KMS-11 (cell line): Measurements from ENCODE around the gene TMEM52.
"Not testable (repeated sequence)": the region's sequence is repeated elsewhere in the genome, so short reads cannot be mapped to it uniquely, and the experiment has no call there.

ENCODE experiments used
- H2AFZ ChIP-seq: fragments of 200-600 bp; sonication (generic); 2 replicates; pipeline ENCODE4 v1.6.1; 2016; ENCODE audit warnings: antibody characterized with exemption, mixed run types, low read depth
- H3K27ac ChIP-seq: fragments of 200-600 bp; sonication (generic); 2 replicates; pipeline ENCODE4 v1.6.1; 2016; ENCODE audit warnings: mild to moderate bottlenecking, mixed run types
- H3K27me3 ChIP-seq: fragments of 200-600 bp; sonication (generic); 2 replicates; pipeline ENCODE4 v1.6.1; 2017; ENCODE audit warnings: mild to moderate bottlenecking, low read depth, mixed run types, moderate library complexity; ENCODE audit not compliant: insufficient read depth
- H3K36me3 ChIP-seq: fragments of 200-600 bp; sonication (generic); 2 replicates; pipeline ENCODE4 v1.6.1; 2017; ENCODE audit warnings: mild to moderate bottlenecking, mixed run types; ENCODE audit not compliant: insufficient read depth
- H3K4me1 ChIP-seq: fragments of 200-600 bp; sonication (generic); 2 replicates; pipeline ENCODE4 v1.6.1; 2016; ENCODE audit warnings: mild to moderate bottlenecking, low read depth, mixed run types; ENCODE audit not compliant: poor library complexity, severe bottlenecking
- H3K4me2 ChIP-seq: fragments of 200-600 bp; sonication (generic); 2 replicates; pipeline ENCODE4 v1.7.0; 2016; ENCODE audit warnings: mild to moderate bottlenecking, mixed run types
- H3K4me3 ChIP-seq: fragments of 200-600 bp; sonication (generic); IDR thresholded peaks from 2 replicates; pipeline ENCODE4 v1.6.1; 2017; ENCODE audit warnings: low read depth, low read length, mixed read lengths; ENCODE audit not compliant: insufficient read depth
- H3K79me2 ChIP-seq: fragments of 200-600 bp; sonication (generic); 2 replicates; pipeline ENCODE4 v1.6.1; 2016; ENCODE audit warnings: low read depth, mixed run types; ENCODE audit not compliant: insufficient read depth
- H3K9ac ChIP-seq: fragments of 200-600 bp; sonication (generic); 2 replicates; pipeline ENCODE4 v1.6.1; 2016; ENCODE audit warnings: mild to moderate bottlenecking, mixed run types
- H4K20me1 ChIP-seq: fragments of 200-600 bp; sonication (generic); 2 replicates; pipeline ENCODE4 v1.6.1; 2016; ENCODE audit warnings: mild to moderate bottlenecking, mixed run types; ENCODE audit not compliant: insufficient read depth
- CTCF ChIP-seq: fragments of 200-600 bp; sonication (generic); conservative IDR thresholded peaks from 2 replicates; pipeline ENCODE4 v1.6.1; 2017; ENCODE audit warnings: low read depth, mild to moderate bottlenecking, antibody characterized with exemption, low read length, moderate library complexity, mixed read lengths

TMEM52 gene

GRCh38 chr1:1890506-1891348 lies 28.4 kb downstream of the TMEM52 start, which contains the start of gene GNB1:
Gene GNB1 (minus strand): TSS chr1:1891087. CDS start chr1:1825453, 65,634 bp downstream.
- peaks cover 38% of the 10 kb centered on the region for H4K20me1 ChIP-seq
- peak within 1 kb of the TSS; percentile 88 for H3K4me2 ChIP-seq
- H3K4me3 ChIP-seq: peak within 1 kb of the TSS; percentile 71
- TF ChIP-seq CTCF: no peak
- no peaks in the 10 kb centered on the region for H3K27me3 ChIP-seq
- H3K79me2 ChIP-seq: peaks cover 54% of the 10 kb centered on the region
- peak within 1 kb of the TSS; percentile 92 for H3K9ac ChIP-seq
- peaks cover 74% of the 10 kb centered on the region for H3K4me1 ChIP-seq
- peak within 1 kb of the TSS; percentile 47; the same call in 1 of the 2 replicates for H2AFZ ChIP-seq
- H3K27ac ChIP-seq: peak within 1 kb of the TSS; percentile 91
- H3K36me3 ChIP-seq: no peaks in the 10 kb centered on the region

GRCh38 chr1:1889847-1890505 lies 29.1 kb downstream of the TMEM52 start:
- Histone ChIP-seq H3K4me3 (peak overlapping the region; percentile 71), H3K4me1 (peaks cover 70% of the 10 kb centered on the region), H3K36me3 (no peaks in the 10 kb centered on the region), H3K27me3 (no peaks in the 10 kb centered on the region), H2AFZ (0 out of 2 replicates have a peak overlapping the region, but pooled peaks have one; percentile 23), H4K20me1 (peaks cover 41% of the 10 kb centered on the region), H3K9ac (peak overlapping the region; percentile 92), H3K27ac (peak overlapping the region; percentile 91), H3K79me2 (peaks cover 62% of the 10 kb centered on the region), H3K4me2 (peak overlapping the region; percentile 50)
- no peak for TF ChIP-seq CTCF

GRCh38 chr1:1889090-1889750 lies 29.9 kb downstream of the TMEM52 start:
- Histone ChIP-seq H3K36me3 (no peaks in the 10 kb centered on the region), H3K79me2 (peaks cover 69% of the 10 kb centered on the region), H3K4me1 (peaks cover 70% of the 10 kb centered on the region), H2AFZ (no peak overlapping the region), H3K9ac (peak overlapping the region; percentile 92), H3K27me3 (no peaks in the 10 kb centered on the region), H3K4me3 (peak overlapping the region; percentile 71), H3K4me2 (peak overlapping the region; percentile 50), H4K20me1 (peaks cover 49% of the 10 kb centered on the region), H3K27ac (peak overlapping the region; percentile 91)
- TF ChIP-seq CTCF: no peak

- not testable (repeated sequence) for H3K4me3 ChIP-seq, H3K27me3 ChIP-seq, H2AFZ ChIP-seq, H3K36me3 ChIP-seq
- Histone ChIP-seq H3K4me1 (peaks cover 64% of the 10 kb centered on the region), H3K27ac (peak overlapping the region; percentile 36; the same call in 1 of the 2 replicates), H3K9ac (peak overlapping the region; percentile 7; the same call in 1 of the 2 replicates), H4K20me1 (peaks cover 90% of the 10 kb centered on the region), H3K4me2 (peak overlapping the region; percentile 22), H3K79me2 (peaks cover 100% of the 10 kb centered on the region)
Measured at GRCh38 chr1:1883890-1884289, 35.2 kb downstream of the TMEM52 start.
